Measurements from ENCODE around the gene SIPA1L3.

GRCh38 chr19:38213911-38214625 lies 307.1 kb downstream of the SIPA1L3 start:
- TF ChIP-seq POLR2A (IDR thresholded peaks at IDR 0.05) (no peak), CTCF (IDR thresholded peaks at IDR 0.05) (no peak)
